Transverse colon (tissue), 4 donors: ENCODE results near the gene ATXN2L. TPM values are rescaled to one million over a fixed set of nuclear protein-coding genes. Genes with fewer than 3 reads are reported as not detected.
"Not testable (repeated sequence)": the region's sequence is repeated elsewhere in the genome, so short reads cannot be mapped to it uniquely, and the experiment has no call there.

Experiments used
- DNase-seq: peaks from one replicate; pipeline ENCODE4 v3.0.0-alpha.2; 2019
- H3K27ac ChIP-seq, 4 donors: fragments of 200-600 bp; sonication (generic); 2 replicates each; pipeline ENCODE4 v1.5.1; 2016 to 2018; ENCODE audit warnings: inconsistent platforms in 4 of 4
- H3K27me3 ChIP-seq: fragments of 200-600 bp; sonication (generic); 2 replicates; pipeline ENCODE4 v1.5.1; 2017; ENCODE audit warnings: inconsistent platforms
- H3K36me3 ChIP-seq, 4 donors: fragments of 200-600 bp; sonication (generic); 2 replicates each; pipeline ENCODE4 v1.5.1; 2017 to 2019; ENCODE audit warnings: inconsistent platforms in 4 of 4
- H3K4me1 ChIP-seq, 4 donors: fragments of 200-600 bp; sonication (generic); 2 replicates each; pipeline ENCODE4 v1.5.1; 2017 to 2020; ENCODE audit warnings: inconsistent platforms in 4 of 4
- H3K4me3 ChIP-seq, 4 donors: fragments of 200-600 bp; sonication (generic); 1 replicate in 1 of 4; 2 replicates in 3 of 4; pipeline versions ENCODE4 v1.5.1 to v1.6.1; 2017 to 2019; ENCODE audit warnings: inconsistent platforms in 4 of 4
- H3K9me3 ChIP-seq, 2 donors: fragments of 200-600 bp; sonication (generic); 2 replicates each; pipeline ENCODE4 v1.5.1; 2017 to 2019; ENCODE audit warnings: inconsistent platforms in 2 of 2
- EP300 ChIP-seq: sonication (generic); formaldehyde crosslinking; IDR thresholded peaks from one replicate; pipeline ENCODE4 v1.6.1; 2017; ENCODE audit warnings: antibody characterized with exemption, low read depth
- POLR2A ChIP-seq: fragments of 450-650 bp; IDR thresholded peaks from one replicate; pipeline ENCODE4 v1.6.1; 2016; ENCODE audit warnings: antibody characterized with exemption, mild to moderate bottlenecking, moderate library complexity
- POLR2AphosphoS5 ChIP-seq, 3 donors: sonication (generic); formaldehyde crosslinking; IDR thresholded peaks; one replicate each; pipeline ENCODE4 v1.6.1; 2016; ENCODE audit warnings: antibody characterized with exemption in 3 of 3
- WGBS, 2 donors: methylation state at CpG; one replicate each; pipeline ENCODE4 v1.1.5; 2018; ENCODE audit warnings: low coverage in 1 of 2; 5-methylcytosine and 5-hydroxymethylcytosine counted together
- in situ Hi-C, 4 donors: fragments of 200-750 bp; cut with MboI; loops; one replicate each; pipeline versions ENCODE4 v1.15.0 to v1.15.1; 2017; ENCODE audit warnings: low sequenced_read_pairs in 3 of 4, low pct_ligation_motif_present in 1 of 4, low pct_unique_long_range_greater_than_20kb in 1 of 4
- intact Hi-C: fragments of 100-400 bp; cut with DNase I; formaldehyde crosslinking; loops from one replicate; pipeline ENCODE4 v1.15.1; 2023; ENCODE audit warnings: low total_unique reads
- total RNA-seq, 4 donors: library from RNA; depleted of rRNA; stranded (reverse); fragments of >200 nt; gene quantifications; one replicate each; pipeline ENCODE4 v1.1.0, GENCODE V29; 2016
- TF ChIP-seq, protein P1 (sequence below), 5 experiments: fragments of 200-600 bp in 3 of 5; fragments of 450-650 bp in 2 of 5; sonication (generic) in 3 of 5; IDR thresholded peaks; 1 replicate in 2 of 5; 2 replicates in 3 of 5; pipeline ENCODE4 v1.5.1; 2016 to 2017; ENCODE audit warnings: antibody characterized with exemption in 5 of 5, inconsistent platforms in 3 of 5, mild to moderate bottlenecking in 2 of 5, moderate library complexity in 1 of 5

ATXN2L gene
- total RNA-seq, 4 donors from 2014 or later, result 90.2 to 165 (median 105) TPM

- peaks cover 9% of the 10 kb centered on the region for H3K27me3 ChIP-seq
- no peak for DNase-seq
- peaks cover 5 to 17% (median 13%) of the 10 kb centered on the region in 4 donors for H3K4me1 ChIP-seq
- H3K9me3 ChIP-seq, result no peaks in the 10 kb centered on the region
- in situ Hi-C loops (no loop called here), intact Hi-C loops (no loop called here)
- 54% methylated on average over 11 of the region's 11 CpGs; no CpG with 5 or more reads in 1 of the 2 donors for WGBS, 2 donors
- H3K4me3 ChIP-seq, result peak overlapping the region in 1 of 4 donors; percentile 63
- H3K27ac ChIP-seq, result no peak overlapping the region
- H3K36me3 ChIP-seq, result no peaks in the 10 kb centered on the region
- TF ChIP-seq POLR2A, result no peak
- TF ChIP-seq, protein P1, sequence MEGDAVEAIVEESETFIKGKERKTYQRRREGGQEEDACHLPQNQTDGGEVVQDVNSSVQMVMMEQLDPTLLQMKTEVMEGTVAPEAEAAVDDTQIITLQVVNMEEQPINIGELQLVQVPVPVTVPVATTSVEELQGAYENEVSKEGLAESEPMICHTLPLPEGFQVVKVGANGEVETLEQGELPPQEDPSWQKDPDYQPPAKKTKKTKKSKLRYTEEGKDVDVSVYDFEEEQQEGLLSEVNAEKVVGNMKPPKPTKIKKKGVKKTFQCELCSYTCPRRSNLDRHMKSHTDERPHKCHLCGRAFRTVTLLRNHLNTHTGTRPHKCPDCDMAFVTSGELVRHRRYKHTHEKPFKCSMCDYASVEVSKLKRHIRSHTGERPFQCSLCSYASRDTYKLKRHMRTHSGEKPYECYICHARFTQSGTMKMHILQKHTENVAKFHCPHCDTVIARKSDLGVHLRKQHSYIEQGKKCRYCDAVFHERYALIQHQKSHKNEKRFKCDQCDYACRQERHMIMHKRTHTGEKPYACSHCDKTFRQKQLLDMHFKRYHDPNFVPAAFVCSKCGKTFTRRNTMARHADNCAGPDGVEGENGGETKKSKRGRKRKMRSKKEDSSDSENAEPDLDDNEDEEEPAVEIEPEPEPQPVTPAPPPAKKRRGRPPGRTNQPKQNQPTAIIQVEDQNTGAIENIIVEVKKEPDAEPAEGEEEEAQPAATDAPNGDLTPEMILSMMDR (IDR thresholded peaks at IDR 0.05), result no peak
- no peak for TF ChIP-seq EP300
- no peak for TF ChIP-seq POLR2AphosphoS5 (IDR thresholded peaks at IDR 0.05)
Observed at GRCh38 chr16:28880589-28880915, 57.8 kb downstream of the ATXN2L start.

DNA sequence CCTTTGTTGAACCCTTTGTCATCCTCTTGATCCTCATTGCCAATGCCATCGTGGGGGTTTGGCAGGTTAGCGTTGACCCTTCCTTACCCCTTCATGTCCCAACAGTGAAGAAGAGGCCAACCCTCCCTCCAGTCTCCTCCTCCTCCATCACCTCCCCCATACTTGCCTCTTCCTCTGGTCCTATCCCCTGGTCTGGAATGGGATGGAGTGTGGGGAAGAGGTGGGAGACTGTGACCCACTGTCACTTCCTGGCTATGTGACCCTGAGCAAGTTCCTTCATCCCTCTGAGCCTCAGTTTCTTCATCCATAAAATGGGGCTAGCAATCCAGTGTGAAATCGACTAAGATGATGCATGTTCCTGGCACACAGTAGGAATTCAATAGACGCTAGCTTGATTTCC, 58.2 kb downstream of the ATXN2L start:
- intact Hi-C loops, result no loop called here
- in situ Hi-C loops, result no loop called here
- Histone ChIP-seq H3K4me1 (peaks cover 5 to 17% (median 13%) of the 10 kb centered on the region in 4 donors), H3K27ac (no peak overlapping the region), H3K4me3 (no peak overlapping the region), H3K36me3 (no peaks in the 10 kb centered on the region), H3K9me3 (no peaks in the 10 kb centered on the region), H3K27me3 (peaks cover 9% of the 10 kb centered on the region)
- no peak for DNase-seq
- 67 to 100% methylated on average over 2 to 4 of the region's 4 CpGs for WGBS, 2 donors
- TF ChIP-seq POLR2AphosphoS5 (IDR thresholded peaks at IDR 0.05), result no peak
- TF ChIP-seq POLR2A, result no peak
- no peak for TF ChIP-seq EP300
- TF ChIP-seq, protein P1 (IDR thresholded peaks at IDR 0.05), result no peak

- intact Hi-C loops, H3K36me3 ChIP-seq, H3K9me3 ChIP-seq, in situ Hi-C loops, H3K4me3 ChIP-seq, H3K27ac ChIP-seq, DNase-seq, H3K27me3 ChIP-seq: not testable (repeated sequence)
- H3K4me1 ChIP-seq, result peaks cover 5 to 17% (median 13%) of the 10 kb centered on the region in 4 donors
- 76 to 83% methylated on average over 4 of the region's 4 CpGs for whole genome bisulfite sequencing, 2 donors
Observed at GRCh38 chr16:28881565-28881964, 58.8 kb downstream of the ATXN2L start.

- Histone ChIP-seq H3K27me3 (peaks cover 9% of the 10 kb centered on the region), H3K27ac (no peak overlapping the region), H3K4me3 (no peak overlapping the region), H3K9me3 (no peaks in the 10 kb centered on the region), H3K4me1 (peaks cover 5 to 17% (median 13%) of the 10 kb centered on the region in 4 donors), H3K36me3 (no peaks in the 10 kb centered on the region)
- intact Hi-C loops, result no loop called here
- 59 to 68% methylated on average over 4 to 24 of the region's 24 CpGs for WGBS, 2 donors
- no peak for DNase-seq
- in situ Hi-C loops, result no loop called here
- TF ChIP-seq, protein P1 (IDR thresholded peaks at IDR 0.05), result no peak
- TF ChIP-seq POLR2A (no peak), EP300 (no peak), POLR2AphosphoS5 (IDR thresholded peaks at IDR 0.05) (no peak)
Observed at GRCh38 chr16:28882551-28883160, 59.9 kb downstream of the ATXN2L start.
